Muscle of arm (tissue), 12 donors: ENCODE data around the gene PCK1. TPM values are rescaled to one million over a fixed set of nuclear protein-coding genes. Genes with fewer than 3 reads are reported as not detected.

Experiments used
- DNase-seq: peaks from one replicate; pipeline ENCODE4 v3.0.0-alpha.2; 2013
- polyA plus RNA-seq, 12 donors: library from polyadenylated mRNA; unstranded; fragments of 120-200 nt; gene quantifications; one replicate each; pipeline ENCODE4 v1.2.1, GENCODE V29; 2013; ENCODE audit not compliant: insufficient read length in 12 of 12

PCK1 gene
- polyA plus RNA-seq, 12 donors: 0.10 to 0.99 (median 0.16) TPM; not detected in 5

GRCh38 chr20:57536120-57536708 lies 24.7 kb upstream of the PCK1 start:
- DNase-seq: no peak

GRCh38 chr20:57536771-57537724 lies 23.9 kb upstream of the PCK1 start:
- DNase-seq: no peak

- no peak for DNase-seq
These were observed 23.1 kb upstream of the PCK1 start for GRCh38 chr20:57537822-57538221.

GRCh38 chr20:57539889-57540288 lies 21.0 kb upstream of the PCK1 start:
- no peak for DNase-seq

GRCh38 chr20:57540890-57541580 lies 19.9 kb upstream of the PCK1 start:
- DNase-seq: no peak

GRCh38 chr20:57543754-57544153 lies 17.2 kb upstream of the PCK1 start:
- DNase-seq: no peak

GRCh38 chr20:57544838-57545564 lies 15.9 kb upstream of the PCK1 start:
- DNase-seq: no peak

GRCh38 chr20:57545927-57546662 lies 14.8 kb upstream of the PCK1 start:
- DNase-seq: no peak

- no peak for DNase-seq
These were observed 13.8 kb upstream of the PCK1 start for GRCh38 chr20:57546956-57547649.

GRCh38 chr20:57548177-57549058 lies 12.5 kb upstream of the PCK1 start:
- DNase-seq: no peak

GRCh38 chr20:57552471-57552870 lies 8.4 kb upstream of the PCK1 start:
- no peak for DNase-seq

GRCh38 chr20:57553376-57554018 lies 7.4 kb upstream of the PCK1 start:
- DNase-seq: no peak

GRCh38 chr20:57555457-57556184 lies 5.3 kb upstream of the PCK1 start:
- DNase-seq: no peak

GRCh38 chr20:57556980-57557274 lies 4.0 kb upstream of the PCK1 start:
- DNase-seq: no peak

GRCh38 chr20:57557926-57558613 lies 2.8 kb upstream of the PCK1 start:
- DNase-seq: no peak

GRCh38 chr20:57558614-57559288 lies 2.2 kb upstream of the PCK1 start:
- no peak for DNase-seq

- no peak for DNase-seq
These were observed 1.6 kb upstream of the PCK1 start for GRCh38 chr20:57559289-57559634.
